Glutamatergic neuron (in vitro differentiated cells): ENCODE measurements around the gene ATP6V1G1. TPM values are rescaled to one million over a fixed set of nuclear protein-coding genes. Genes with fewer than 3 reads are reported as not detected.

Experiments
- DNase-seq: peaks from one replicate; pipeline ENCODE4 v3.0.0; 2022
- H3K27ac Mint-ChIP-seq: one replicate; pipeline ENCODE4 v1.8.0; 2020; ENCODE audit warnings: mild to moderate bottlenecking, mixed read lengths, inconsistent platforms; ENCODE audit not compliant: unreplicated experiment
- H3K27me3 Mint-ChIP-seq: one replicate; pipeline ENCODE4 v1.8.0; 2020; ENCODE audit warnings: mild to moderate bottlenecking, moderate library complexity, mixed read lengths, inconsistent platforms; ENCODE audit not compliant: unreplicated experiment
- H3K36me3 Mint-ChIP-seq: one replicate; pipeline ENCODE4 v1.8.0; 2020; ENCODE audit warnings: mild to moderate bottlenecking, mixed read lengths, inconsistent platforms; ENCODE audit not compliant: unreplicated experiment
- H3K4me1 Mint-ChIP-seq: one replicate; pipeline ENCODE4 v1.8.0; 2020; ENCODE audit warnings: mild to moderate bottlenecking, low read depth, mixed read lengths, inconsistent platforms; ENCODE audit not compliant: unreplicated experiment
- H3K4me3 Mint-ChIP-seq: one replicate; pipeline ENCODE4 v1.8.0; 2020; ENCODE audit warnings: mild to moderate bottlenecking, mixed read lengths, inconsistent platforms; ENCODE audit not compliant: unreplicated experiment
- H3K9me3 Mint-ChIP-seq: one replicate; pipeline ENCODE4 v1.8.0; 2020; ENCODE audit warnings: mild to moderate bottlenecking, moderate library complexity, mixed read lengths, inconsistent platforms; ENCODE audit not compliant: unreplicated experiment
- CTCF ChIP-seq: fragments of 200-600 bp; sonication (generic); IDR thresholded peaks from one replicate; pipeline ENCODE4 v1.5.0; 2021; ENCODE audit not compliant: partially characterized antibody, unreplicated experiment
- total RNA-seq: library from RNA; stranded (reverse); fragmentation: NEBNext Ultra II Directional; extraction: Animal tissue kit (Norgen Biotek cat#: 25700); gene quantifications from one replicate; pipeline ENCODE4 v1.2.1, GENCODE V29; 2021; ENCODE audit not compliant: unreplicated experiment

ATP6V1G1 gene
- total RNA-seq, 1 donor from 2014 or later = 156 TPM

GRCh38 chr9:114638404-114638803 is 50.8 kb downstream of the ATP6V1G1 start:
- H3K27me3 Mint-ChIP-seq = peaks cover 5% of the 10 kb centered on the region

DNA sequence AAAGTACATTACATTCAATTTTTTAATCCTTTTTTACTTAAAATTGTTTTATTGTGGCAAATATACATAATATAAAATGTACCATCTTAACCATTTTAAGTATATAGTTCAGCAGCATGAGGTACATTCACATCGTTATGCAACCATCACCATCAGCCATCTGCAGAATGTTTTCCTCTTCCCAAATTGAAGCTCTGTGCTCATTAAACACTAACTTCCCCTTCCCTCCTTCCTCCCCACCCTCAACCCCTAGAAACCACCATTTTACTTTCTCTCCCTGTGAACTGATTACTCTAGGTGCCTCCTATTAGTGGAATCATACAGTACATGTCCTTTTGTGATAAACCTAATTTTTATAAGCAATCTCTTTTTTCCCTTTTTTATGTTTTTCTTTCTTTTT is 54.4 kb downstream of the ATP6V1G1 start:
- H3K4me3 Mint-ChIP-seq = no peak overlapping the region
- no peak for TF ChIP-seq CTCF
- H3K27me3 Mint-ChIP-seq = no peaks in the 10 kb centered on the region
- no peak for DNase-seq
- H3K36me3 Mint-ChIP-seq = peaks cover 8% of the 10 kb centered on the region
- H3K4me1 Mint-ChIP-seq = no peaks in the 10 kb centered on the region
- H3K9me3 Mint-ChIP-seq = no peaks in the 10 kb centered on the region
- H3K27ac Mint-ChIP-seq = no peak overlapping the region

More at GRCh38 chr9:114638404-114638803, 50.8 kb downstream of the ATP6V1G1 start:
- H3K4me3 Mint-ChIP-seq = no peak overlapping the region
- peaks cover 4% of the 10 kb centered on the region for H3K9me3 Mint-ChIP-seq
- no peak for TF ChIP-seq CTCF
- H3K4me1 Mint-ChIP-seq = no peaks in the 10 kb centered on the region
- H3K27ac Mint-ChIP-seq = no peak overlapping the region
- H3K36me3 Mint-ChIP-seq = no peaks in the 10 kb centered on the region
- DNase-seq = no peak

DNA sequence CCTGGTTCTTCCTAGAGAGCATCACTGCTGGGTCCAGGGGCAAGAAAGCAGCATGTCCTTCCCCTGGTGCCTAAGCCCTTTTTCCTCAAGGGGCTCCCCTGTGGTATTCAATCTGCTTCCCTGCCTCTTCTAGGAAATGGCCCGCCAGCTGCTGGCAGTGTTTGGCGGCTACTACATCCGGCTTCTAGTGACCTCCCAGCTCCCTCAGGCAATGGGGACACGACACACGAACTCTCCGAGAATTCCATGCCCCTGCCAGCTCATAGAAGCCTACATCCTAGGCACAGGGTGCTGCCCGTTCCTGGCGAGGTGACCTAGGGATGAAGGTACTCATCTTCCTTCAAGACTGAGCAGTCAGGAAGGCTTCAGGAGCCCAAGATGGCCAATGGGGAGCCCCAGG is 55.4 kb downstream of the ATP6V1G1 start:
- no peak overlapping the region for H3K4me3 Mint-ChIP-seq
- no peaks in the 10 kb centered on the region for H3K9me3 Mint-ChIP-seq
- no peaks in the 10 kb centered on the region for H3K4me1 Mint-ChIP-seq
- peaks cover 15% of the 10 kb centered on the region for H3K36me3 Mint-ChIP-seq
- no peaks in the 10 kb centered on the region for H3K27me3 Mint-ChIP-seq
- TF ChIP-seq CTCF = no peak
- H3K27ac Mint-ChIP-seq = no peak overlapping the region
- no peak for DNase-seq

GRCh38 chr9:114643896-114644295 is 56.3 kb downstream of the ATP6V1G1 start:
- no peaks in the 10 kb centered on the region for H3K27me3 Mint-ChIP-seq
- no peak overlapping the region for H3K27ac Mint-ChIP-seq
- no peak for DNase-seq
- H3K4me1 Mint-ChIP-seq = no peaks in the 10 kb centered on the region
- TF ChIP-seq CTCF = no peak
- no peaks in the 10 kb centered on the region for H3K9me3 Mint-ChIP-seq
- H3K36me3 Mint-ChIP-seq = peaks cover 15% of the 10 kb centered on the region
- H3K4me3 Mint-ChIP-seq = no peak overlapping the region

Other genes with a start within 250 kb of the ATP6V1G1 start
- 32.6 TPM for gene AKNA, start 199.8 kb upstream of the ATP6V1G1 start, total RNA-seq
- gene WHRN, start 82.3 kb upstream of the ATP6V1G1 start, total RNA-seq = 3.2 TPM
- gene TMEM268, start 23.5 kb downstream of the ATP6V1G1 start, total RNA-seq = 12.2 TPM
- gene TEX53, start 70.0 kb downstream of the ATP6V1G1 start, total RNA-seq = not detected
- gene TEX48, start 94.4 kb downstream of the ATP6V1G1 start, total RNA-seq = not detected
- not detected for gene TNFSF15, start 218.3 kb downstream of the ATP6V1G1 start, total RNA-seq